ENCODE measurements around the gene HOXA7.

Gene HOXA7

DNA sequence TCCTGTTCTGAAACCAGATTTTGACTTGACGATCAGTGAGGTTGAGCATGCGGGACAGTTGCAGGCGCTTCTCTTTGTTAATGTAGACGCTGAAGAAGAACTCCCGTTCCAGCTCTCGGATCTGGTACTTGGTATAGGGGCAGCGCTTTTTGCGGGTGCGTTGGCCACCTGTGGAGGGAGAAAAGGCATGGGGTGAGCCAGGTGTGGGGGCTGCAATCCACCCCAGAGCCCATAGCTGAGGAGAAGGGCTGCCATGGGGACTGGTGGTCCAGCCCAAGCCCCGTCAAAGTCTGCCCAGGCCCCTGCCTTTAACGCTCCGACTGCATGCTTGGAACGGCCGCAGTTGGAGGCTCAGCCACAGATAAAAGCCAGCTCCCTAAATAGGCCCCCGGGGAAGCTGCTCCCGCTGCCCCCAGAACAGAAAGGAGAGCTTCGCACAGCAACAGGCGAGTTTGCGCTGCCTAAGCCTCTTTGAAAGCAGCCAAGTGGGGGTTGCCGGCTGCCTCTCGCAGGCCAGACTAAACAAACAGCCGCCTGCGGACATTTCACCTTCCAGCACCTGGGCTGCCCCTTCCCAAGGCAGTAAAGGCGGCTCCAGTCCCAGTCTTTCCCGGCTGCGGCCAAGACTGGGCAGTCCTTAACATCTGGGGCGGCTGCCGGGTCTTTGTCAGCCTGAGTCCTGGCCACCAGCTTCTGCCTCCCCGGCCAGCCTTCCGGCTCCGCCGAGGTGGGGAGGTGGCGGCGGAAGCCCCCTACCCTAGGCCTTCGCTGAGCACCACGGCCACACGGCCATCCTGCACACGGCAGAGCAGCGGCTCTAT, 26.6 kb upstream of the HOXA7 start:
- in situ Hi-C loops (cut with HindIII; ENCODE audit: low pct_unique_long_range_greater_than_20kb, low sequenced_read_pairs), result no loop called here

DNA sequence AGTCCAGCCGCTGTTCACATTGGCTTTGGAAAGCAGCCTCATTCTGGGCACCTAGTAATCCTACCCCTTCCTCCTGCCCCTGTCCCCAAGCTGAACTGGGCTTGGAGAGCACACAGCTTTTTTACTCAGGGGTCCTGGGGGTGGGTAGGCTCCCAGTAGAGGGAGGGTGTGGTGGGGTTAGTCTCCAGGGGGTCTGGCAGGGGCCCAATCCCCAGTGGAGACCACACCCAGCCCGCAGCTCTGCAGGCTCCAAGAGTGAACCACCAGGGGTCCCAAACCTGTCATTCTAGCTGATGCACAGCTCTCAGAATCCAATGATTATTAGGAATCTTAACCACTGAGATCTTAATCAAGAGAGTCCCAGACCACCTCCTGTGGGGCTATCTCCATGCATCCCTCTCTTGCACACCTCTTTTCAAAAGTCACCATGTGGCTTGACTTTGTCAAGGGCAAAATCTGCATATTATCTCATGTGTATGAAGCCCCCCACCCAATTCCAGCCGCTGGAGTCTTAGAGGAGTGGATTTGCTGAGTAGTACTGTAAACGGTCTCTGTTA, 25.9 kb upstream of the HOXA7 start:
- no peak for TF ChIP-seq JUND (IDR thresholded peaks at IDR 0.05; ENCODE audit: low read depth)
- in situ Hi-C loops (cut with HindIII; ENCODE audit: low pct_unique_long_range_greater_than_20kb, low sequenced_read_pairs), result no loop called here
- no peak for DNase-seq (ENCODE audit: low read depth in 1 of 2, low spot score in 1 of 2)

More for the DNA sequence above, 26.6 kb upstream of the HOXA7 start:
- DNase-seq (ENCODE audit: low read depth in 1 of 2, low spot score in 1 of 2), result no peak
- TF ChIP-seq JUND (IDR thresholded peaks at IDR 0.05; ENCODE audit: low read depth), result no peak

DNA sequence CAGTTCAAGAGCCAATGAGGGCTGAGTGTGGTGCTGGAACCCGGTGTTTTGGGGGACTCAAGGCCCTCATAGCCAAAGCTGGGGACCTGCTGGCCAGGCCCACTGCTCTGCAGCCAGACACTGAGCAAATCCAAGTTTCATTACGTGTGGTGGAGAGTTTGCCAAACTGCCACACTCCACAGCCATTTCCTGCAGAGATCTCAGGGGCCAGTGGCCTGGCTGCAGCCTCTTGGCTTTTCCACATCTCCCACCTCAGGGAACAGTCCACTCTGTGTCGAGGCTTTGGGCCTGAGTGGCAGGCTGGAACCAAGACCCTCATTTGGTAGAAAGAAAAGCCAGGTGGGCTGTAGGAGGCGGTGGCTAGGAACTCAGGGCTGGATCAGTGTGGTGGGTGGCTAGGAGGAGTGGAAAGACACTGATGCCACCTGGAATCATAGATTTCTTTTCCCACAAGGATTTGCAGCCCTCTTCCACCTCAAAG, 25.4 kb upstream of the HOXA7 start:
- in situ Hi-C loops (cut with HindIII; ENCODE audit: low pct_unique_long_range_greater_than_20kb, low sequenced_read_pairs), result no loop called here
- TF ChIP-seq JUND (IDR thresholded peaks at IDR 0.05; ENCODE audit: low read depth), result no peak
- DNase-seq (ENCODE audit: low read depth in 1 of 2, low spot score in 1 of 2), result no peak

DNA sequence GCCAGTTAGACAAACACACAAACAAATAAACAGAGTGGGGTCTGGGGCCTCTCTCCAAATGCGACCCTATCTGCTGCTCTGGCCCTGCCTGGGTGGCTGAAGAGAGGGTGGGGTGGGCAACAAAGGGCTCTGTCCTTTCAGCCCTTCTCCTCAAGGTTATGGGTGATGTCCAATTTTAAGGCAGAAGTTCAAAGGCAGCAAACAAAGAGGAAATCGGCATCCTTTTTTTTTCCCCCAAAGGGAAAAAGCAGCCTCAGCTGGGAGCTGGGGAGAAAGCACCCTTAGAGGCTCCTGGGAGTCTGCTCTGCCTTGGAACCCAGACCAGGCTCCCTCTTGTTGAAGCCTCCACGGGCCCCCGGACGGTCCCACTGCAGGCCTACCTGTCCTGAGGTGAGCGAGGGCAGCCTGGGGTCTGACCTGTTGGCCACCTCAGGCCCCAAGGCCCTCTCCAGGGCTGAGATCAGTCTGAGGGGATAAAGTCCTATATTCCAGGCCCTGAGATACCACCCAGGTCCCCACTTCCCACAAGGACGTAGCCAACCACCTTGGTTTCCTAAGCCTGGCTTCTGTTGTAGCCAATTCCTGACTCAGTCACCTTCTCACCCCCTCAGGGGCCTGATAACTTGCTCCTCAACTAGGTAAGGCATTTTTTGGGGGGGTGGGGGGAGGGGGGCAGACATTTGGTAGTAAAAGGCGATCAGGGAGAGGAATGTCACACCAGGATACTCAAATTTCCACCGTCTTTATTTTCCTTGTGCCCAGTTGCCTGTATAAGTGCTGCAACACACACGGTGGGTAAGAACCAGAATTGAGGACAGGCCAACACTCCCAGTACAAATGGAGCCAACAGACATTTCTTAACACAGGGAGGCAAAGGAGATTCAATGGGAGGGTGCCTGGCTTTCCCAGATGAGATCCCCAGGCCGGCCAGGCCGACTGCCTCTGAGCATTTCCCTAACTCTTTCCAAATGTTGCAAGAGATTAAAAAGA, 24.3 kb upstream of the HOXA7 start:
- TF ChIP-seq JUND (IDR thresholded peaks at IDR 0.05; ENCODE audit: low read depth), result no peak
- no peak for DNase-seq (ENCODE audit: low read depth in 1 of 2, low spot score in 1 of 2)
- in situ Hi-C loops (cut with HindIII; ENCODE audit: low pct_unique_long_range_greater_than_20kb, low sequenced_read_pairs), result no loop called here

DNA sequence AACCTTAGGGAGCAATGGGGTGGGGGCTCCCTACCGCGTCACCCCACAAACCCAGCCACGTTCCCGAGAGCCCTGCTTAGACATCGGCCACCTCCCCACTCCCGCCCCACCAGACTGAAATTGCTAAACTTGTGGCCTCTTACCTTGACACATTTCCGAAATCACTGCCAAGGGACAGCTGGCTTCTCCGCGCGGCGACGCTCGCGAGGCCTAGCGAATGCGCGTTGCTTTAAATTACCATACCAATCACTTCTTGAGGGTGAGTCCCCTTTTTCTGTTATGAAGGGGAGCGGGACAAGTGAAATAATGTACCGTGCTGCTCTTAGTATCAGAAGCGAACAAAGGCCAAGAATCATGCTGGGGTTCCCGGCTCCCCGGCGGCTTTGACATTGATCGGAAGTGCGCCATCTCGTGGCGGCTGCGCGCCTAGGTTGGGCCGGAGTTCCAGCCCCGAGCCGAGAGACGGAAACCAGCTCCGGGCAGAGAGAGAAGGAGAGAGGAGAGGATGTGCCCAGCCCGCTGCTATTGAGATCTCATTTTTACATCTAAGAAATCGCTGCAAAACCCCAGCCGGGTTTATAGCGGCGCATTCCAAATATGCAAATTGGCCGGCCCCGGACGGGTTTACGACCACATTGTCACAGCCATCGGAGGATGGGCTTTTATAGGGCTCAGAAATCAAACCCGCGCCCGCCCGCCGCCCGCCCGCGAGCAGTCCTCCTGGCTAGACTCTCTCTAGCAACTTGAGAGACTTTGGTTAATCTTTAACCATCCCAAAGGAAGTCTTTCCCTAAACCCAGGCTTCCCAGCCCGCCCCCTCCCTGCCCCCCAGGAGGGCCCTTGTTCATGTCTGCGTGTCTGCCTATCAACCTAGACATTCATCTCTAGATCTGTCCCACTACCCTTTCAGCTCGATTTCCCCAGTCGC, 23.3 kb upstream of the HOXA7 start:
- peak; percentile 80 to 98 for DNase-seq (ENCODE audit: low read depth in 1 of 2, low spot score in 1 of 2)
- in situ Hi-C loops (cut with HindIII; ENCODE audit: low pct_unique_long_range_greater_than_20kb, low sequenced_read_pairs), result no loop called here
- TF ChIP-seq JUND (IDR thresholded peaks at IDR 0.05; ENCODE audit: low read depth), result no peak

DNA sequence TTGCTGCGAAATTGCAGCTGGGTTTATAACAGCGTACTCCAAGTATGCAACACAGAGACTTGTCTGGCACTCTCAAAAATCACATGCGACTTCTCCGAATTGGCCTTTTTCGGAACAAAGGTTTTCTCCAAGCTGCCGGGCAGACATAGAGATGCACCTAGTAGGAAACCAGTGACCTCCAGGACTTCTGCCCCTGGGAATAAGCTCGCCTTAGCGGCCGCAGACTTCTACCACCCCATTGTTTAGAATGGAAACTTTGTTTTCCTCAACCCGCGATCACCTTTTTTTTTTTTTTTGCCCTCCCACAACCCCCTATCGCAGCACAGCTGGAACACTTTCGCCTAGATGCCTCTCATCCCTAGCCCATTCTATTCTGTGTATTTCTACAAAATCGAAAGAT, 22.6 kb upstream of the HOXA7 start:
- no peak for TF ChIP-seq JUND (IDR thresholded peaks at IDR 0.05; ENCODE audit: low read depth)
- DNase-seq (ENCODE audit: low read depth in 1 of 2, low spot score in 1 of 2), result no peak
- in situ Hi-C loops (cut with HindIII; ENCODE audit: low pct_unique_long_range_greater_than_20kb, low sequenced_read_pairs), result no loop called here

DNA sequence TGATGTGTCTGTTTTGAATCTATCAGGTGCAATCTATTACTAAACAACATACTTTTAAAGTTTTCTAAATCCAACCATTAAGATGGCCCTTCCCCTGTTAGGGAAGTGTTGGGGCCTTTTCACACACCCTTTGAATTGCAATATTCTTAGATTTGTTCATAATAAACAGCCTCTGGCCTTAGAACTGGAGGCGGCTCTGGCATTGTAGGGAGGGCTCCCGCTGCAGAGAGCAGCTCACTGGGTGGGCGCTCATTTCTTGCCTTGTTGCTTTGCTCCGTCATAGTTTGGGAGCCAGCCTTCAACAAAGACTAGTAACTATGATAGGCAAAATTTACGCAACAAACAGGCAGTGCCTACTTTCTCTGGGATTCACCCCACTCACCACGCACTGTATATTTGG, 21.9 kb upstream of the HOXA7 start:
- no peak for DNase-seq (ENCODE audit: low read depth in 1 of 2, low spot score in 1 of 2)
- TF ChIP-seq JUND (IDR thresholded peaks at IDR 0.05; ENCODE audit: low read depth), result no peak
- in situ Hi-C loops (cut with HindIII; ENCODE audit: low pct_unique_long_range_greater_than_20kb, low sequenced_read_pairs), result no loop called here

DNA sequence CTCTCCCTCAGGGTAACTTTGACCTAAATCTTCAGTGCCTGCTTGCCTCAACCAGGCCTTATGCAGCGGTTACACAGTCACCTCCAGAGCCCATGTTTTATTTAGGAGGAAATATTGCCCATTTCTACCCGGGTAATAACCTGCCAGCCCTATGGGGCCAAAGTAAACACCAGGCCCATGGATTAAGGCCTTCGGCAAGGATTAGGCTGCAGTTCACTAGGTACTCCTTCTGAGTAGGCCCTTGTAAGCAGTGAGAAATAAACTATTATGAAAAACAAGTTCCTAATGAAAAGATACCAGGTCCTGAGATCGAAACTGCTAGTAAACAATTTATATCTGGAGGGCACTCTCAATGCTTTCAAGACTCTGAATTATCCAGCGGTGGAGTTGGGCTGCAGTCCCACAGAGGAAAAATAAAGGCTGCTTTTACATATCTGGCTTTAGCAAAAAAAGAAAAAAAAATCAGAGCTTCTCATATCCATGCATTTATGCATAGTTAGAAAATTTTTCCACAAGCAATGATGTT, 21.4 kb upstream of the HOXA7 start:
- DNase-seq (ENCODE audit: low read depth in 1 of 2, low spot score in 1 of 2), result no peak
- in situ Hi-C loops (cut with HindIII; ENCODE audit: low pct_unique_long_range_greater_than_20kb, low sequenced_read_pairs), result no loop called here
- no peak for TF ChIP-seq JUND (IDR thresholded peaks at IDR 0.05; ENCODE audit: low read depth)

DNA sequence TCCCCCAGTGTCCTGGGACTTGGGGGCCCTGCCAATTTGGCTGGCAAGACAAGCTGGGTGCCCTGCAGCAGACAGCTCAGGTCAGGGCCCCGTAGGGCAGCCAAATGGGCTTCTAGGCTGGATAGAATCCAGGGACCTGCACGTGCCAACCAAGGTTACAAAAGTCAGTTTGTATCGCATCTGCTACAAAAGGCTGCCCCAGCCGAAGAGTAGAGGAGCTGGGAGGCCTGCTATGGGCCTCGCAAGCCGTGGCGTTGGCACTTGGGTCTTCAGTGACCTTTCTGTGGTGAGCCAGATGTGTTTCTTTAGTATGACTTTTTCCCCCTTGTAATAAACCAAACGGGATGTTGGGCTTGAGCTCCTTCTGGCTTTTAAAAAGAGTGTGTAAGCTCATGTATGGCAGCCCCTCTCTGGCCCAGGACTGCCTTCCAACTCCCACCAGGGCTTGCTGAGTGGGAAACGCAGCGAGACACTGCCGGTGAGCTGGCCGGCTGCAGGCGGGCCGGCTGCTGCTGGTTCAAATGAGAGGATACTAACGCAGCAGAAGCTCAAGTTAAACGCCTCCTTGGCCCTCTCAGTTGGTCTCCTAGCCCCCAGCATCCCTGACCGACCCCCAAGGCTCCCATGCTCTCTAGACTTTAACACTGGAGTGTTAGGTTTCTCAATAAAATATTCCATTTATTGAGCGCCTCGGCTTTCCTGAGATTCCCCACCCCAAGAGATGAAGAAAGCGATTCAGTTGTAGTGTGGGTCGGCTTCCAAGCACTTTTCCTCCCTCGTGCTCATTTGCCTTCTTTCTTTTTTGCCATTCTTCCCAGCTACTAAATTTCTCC, 20.7 kb upstream of the HOXA7 start:
- in situ Hi-C loops (cut with HindIII; ENCODE audit: low pct_unique_long_range_greater_than_20kb, low sequenced_read_pairs), result no loop called here
- DNase-seq (ENCODE audit: low read depth in 1 of 2, low spot score in 1 of 2), result no peak
- TF ChIP-seq JUND (IDR thresholded peaks at IDR 0.05; ENCODE audit: low read depth), result no peak

DNA sequence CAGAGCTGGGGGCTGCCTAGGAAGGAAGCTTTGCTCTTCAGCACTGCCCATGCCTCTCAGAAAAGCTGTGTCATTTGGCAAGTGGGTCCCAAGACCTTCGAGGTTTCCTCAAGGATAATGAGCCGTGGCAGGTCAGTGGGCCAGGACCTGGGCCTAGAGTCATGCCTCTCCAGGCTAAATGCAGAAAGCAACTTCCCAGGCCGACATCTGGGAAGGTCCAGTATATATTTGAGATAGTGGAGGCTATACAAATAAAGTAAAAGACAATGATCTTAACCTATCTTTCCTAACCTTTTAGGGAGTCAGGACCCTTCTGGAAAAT, 20.0 kb upstream of the HOXA7 start:
- in situ Hi-C loops (cut with HindIII; ENCODE audit: low pct_unique_long_range_greater_than_20kb, low sequenced_read_pairs), result no loop called here
- TF ChIP-seq JUND (IDR thresholded peaks at IDR 0.05; ENCODE audit: low read depth), result no peak
- no peak for DNase-seq (ENCODE audit: low read depth in 1 of 2, low spot score in 1 of 2)

Data from T47D (cell line).